ENCODE results near the gene DENND5B.

Gene DENND5B

DNA sequence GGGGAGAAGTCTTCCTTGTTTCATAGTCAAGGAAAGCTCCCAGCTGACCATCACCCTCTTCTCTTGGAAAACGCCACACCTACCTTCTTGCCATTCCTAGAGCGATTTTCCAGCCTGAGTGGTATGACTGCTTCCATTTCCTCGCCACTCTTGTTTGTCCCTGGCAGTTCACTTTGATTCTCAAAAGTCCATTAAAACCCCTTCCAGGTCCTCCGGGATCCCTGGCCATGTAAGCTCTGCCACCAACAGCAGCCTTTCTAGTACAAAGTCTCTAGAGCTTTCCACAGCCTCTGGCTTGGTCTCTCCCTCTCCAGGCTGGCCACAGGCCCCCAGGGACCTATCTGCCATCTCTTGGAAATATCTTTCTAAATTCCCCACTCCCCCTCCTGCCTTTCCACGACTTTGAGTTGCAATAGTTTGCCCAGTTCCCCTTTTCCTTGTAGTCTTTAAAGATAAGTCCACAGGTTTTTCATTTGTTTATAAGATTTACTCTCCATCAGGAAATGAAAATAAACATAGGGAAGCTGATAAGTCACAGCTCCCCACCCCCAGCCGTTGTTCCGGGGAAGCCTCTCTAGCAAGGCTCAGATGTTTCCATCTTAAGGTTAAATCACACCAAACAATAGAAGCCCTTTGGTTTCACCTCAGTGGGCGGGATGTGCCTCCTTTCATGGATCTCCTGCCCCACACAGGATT lies 222.1 kb downstream of the DENND5B start:
- H3K4me3 ChIP-seq (replicated peaks; ENCODE audit: insufficient read depth, low read length): no peak overlapping the region
- no peak for DNase-seq (ENCODE audit: low read depth in 1 of 2, low spot score in 1 of 2)

DNA sequence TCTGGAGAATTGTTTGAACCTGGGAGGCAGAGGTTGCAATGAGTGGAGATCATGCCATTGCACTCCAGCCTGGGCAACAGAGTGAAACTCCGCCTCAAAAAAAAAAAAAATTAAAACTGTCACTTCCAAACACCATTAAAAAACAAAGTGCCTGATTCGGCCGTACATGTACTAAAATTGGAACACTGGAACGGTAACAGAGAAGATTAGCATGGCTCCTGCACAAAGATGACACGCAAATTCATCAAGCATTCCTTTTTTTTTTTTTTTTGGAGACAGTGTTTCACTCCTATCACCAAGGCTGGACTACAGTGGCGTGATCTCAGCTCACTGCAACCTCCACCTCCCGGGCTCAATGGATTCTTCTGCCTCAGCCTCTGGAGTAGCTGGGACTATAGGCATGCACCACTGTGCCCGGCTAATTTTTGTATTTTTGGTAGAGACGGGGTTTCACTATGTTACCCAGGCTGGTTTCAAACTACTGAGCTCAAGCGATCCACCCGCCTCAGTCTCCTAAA lies 224.8 kb downstream of the DENND5B start:
- DNase-seq (ENCODE audit: low read depth in 1 of 2, low spot score in 1 of 2): no peak
- no peak overlapping the region for H3K27ac ChIP-seq (replicated peaks)
- H3K4me3 ChIP-seq (replicated peaks; ENCODE audit: insufficient read depth, low read length): no peak overlapping the region
- H3K27me3 ChIP-seq (ENCODE audit: insufficient read depth, poor library complexity, severe bottlenecking): no peaks in the 10 kb centered on the region
- TF ChIP-seq, protein P1, sequence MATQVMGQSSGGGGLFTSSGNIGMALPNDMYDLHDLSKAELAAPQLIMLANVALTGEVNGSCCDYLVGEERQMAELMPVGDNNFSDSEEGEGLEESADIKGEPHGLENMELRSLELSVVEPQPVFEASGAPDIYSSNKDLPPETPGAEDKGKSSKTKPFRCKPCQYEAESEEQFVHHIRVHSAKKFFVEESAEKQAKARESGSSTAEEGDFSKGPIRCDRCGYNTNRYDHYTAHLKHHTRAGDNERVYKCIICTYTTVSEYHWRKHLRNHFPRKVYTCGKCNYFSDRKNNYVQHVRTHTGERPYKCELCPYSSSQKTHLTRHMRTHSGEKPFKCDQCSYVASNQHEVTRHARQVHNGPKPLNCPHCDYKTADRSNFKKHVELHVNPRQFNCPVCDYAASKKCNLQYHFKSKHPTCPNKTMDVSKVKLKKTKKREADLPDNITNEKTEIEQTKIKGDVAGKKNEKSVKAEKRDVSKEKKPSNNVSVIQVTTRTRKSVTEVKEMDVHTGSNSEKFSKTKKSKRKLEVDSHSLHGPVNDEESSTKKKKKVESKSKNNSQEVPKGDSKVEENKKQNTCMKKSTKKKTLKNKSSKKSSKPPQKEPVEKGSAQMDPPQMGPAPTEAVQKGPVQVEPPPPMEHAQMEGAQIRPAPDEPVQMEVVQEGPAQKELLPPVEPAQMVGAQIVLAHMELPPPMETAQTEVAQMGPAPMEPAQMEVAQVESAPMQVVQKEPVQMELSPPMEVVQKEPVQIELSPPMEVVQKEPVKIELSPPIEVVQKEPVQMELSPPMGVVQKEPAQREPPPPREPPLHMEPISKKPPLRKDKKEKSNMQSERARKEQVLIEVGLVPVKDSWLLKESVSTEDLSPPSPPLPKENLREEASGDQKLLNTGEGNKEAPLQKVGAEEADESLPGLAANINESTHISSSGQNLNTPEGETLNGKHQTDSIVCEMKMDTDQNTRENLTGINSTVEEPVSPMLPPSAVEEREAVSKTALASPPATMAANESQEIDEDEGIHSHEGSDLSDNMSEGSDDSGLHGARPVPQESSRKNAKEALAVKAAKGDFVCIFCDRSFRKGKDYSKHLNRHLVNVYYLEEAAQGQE (IDR thresholded peaks at IDR 0.05; ENCODE audit: insufficient replicate concordance, low read depth): no peak
- no peak for TF ChIP-seq SPI1 (IDR thresholded peaks at IDR 0.05; ENCODE audit: borderline replicate concordance, low read depth)
- TF ChIP-seq, protein P2, sequence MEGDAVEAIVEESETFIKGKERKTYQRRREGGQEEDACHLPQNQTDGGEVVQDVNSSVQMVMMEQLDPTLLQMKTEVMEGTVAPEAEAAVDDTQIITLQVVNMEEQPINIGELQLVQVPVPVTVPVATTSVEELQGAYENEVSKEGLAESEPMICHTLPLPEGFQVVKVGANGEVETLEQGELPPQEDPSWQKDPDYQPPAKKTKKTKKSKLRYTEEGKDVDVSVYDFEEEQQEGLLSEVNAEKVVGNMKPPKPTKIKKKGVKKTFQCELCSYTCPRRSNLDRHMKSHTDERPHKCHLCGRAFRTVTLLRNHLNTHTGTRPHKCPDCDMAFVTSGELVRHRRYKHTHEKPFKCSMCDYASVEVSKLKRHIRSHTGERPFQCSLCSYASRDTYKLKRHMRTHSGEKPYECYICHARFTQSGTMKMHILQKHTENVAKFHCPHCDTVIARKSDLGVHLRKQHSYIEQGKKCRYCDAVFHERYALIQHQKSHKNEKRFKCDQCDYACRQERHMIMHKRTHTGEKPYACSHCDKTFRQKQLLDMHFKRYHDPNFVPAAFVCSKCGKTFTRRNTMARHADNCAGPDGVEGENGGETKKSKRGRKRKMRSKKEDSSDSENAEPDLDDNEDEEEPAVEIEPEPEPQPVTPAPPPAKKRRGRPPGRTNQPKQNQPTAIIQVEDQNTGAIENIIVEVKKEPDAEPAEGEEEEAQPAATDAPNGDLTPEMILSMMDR (IDR thresholded peaks at IDR 0.05; ENCODE audit: insufficient read depth, low read length): no peak

More for the DNA sequence above, 222.1 kb downstream of the DENND5B start:
- no peak overlapping the region for H3K27ac ChIP-seq (replicated peaks)
- TF ChIP-seq POLR2AphosphoS5 (IDR thresholded peaks at IDR 0.05; ENCODE audit: low read depth) (no peak), GABPA (IDR thresholded peaks at IDR 0.05; ENCODE audit: low read depth) (no peak), SPI1 (IDR thresholded peaks at IDR 0.05; ENCODE audit: borderline replicate concordance, low read depth) (peak; percentile 70)
- TF ChIP-seq, protein P2 (IDR thresholded peaks at IDR 0.05; ENCODE audit: insufficient read depth, low read length): no peak
- TF ChIP-seq, protein P1 (IDR thresholded peaks at IDR 0.05; ENCODE audit: insufficient replicate concordance, low read depth): no peak
- H3K27me3 ChIP-seq (ENCODE audit: insufficient read depth, poor library complexity, severe bottlenecking): no peaks in the 10 kb centered on the region

DNA sequence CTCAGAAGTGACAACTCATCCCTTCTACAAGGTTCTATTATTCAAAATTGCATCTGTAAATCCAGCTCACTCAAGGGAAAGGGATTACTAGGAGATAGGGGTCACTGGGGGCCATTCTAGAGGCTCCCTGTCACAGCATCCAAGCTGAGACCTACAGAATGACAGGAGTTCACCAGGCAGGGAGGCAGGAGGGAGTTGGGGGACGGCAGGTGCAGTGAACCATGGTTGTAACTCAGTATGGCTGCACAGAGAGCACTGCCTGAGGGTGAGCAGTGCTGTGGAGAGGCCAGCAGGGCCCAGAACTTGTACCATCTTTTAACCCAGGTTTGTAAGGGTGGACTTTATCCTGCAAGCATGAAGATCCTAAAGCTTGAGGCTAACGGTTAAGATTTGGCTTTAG lies 227.1 kb downstream of the DENND5B start:
- TF ChIP-seq POLR2AphosphoS5 (IDR thresholded peaks at IDR 0.05; ENCODE audit: low read depth) (no peak), GABPA (IDR thresholded peaks at IDR 0.05; ENCODE audit: low read depth) (no peak), SPI1 (IDR thresholded peaks at IDR 0.05; ENCODE audit: borderline replicate concordance, low read depth) (no peak)
- TF ChIP-seq, protein P2 (IDR thresholded peaks at IDR 0.05; ENCODE audit: insufficient read depth, low read length): no peak
- TF ChIP-seq, protein P1 (IDR thresholded peaks at IDR 0.05; ENCODE audit: insufficient replicate concordance, low read depth): no peak
- H3K4me3 ChIP-seq (replicated peaks; ENCODE audit: insufficient read depth, low read length): no peak overlapping the region
- peak overlapping the region; percentile 89; the same call in 1 of the 2 replicates for H3K27ac ChIP-seq (replicated peaks)
- no peak for DNase-seq (ENCODE audit: low read depth in 1 of 2, low spot score in 1 of 2)
- no peaks in the 10 kb centered on the region for H3K27me3 ChIP-seq (ENCODE audit: insufficient read depth, poor library complexity, severe bottlenecking)
